ENCODE measurements around the gene VGLL4.

The VGLL4 gene

GRCh38 chr3:11668243-11669235 lies 24.8 kb upstream of the VGLL4 start:
- H3K9me3 ChIP-seq (ENCODE audit: control insufficient read depth, insufficient read depth, low read depth, low read length), result no peaks in the 10 kb centered on the region
- no peak overlapping the region for H3K9ac ChIP-seq (ENCODE audit: low read length)
- no peaks in the 10 kb centered on the region for H3K27me3 ChIP-seq (ENCODE audit: control insufficient read depth, insufficient read depth, low read length)
- H3K36me3 ChIP-seq (ENCODE audit: control insufficient read depth, insufficient read depth, low read length), result no peaks in the 10 kb centered on the region
- no peak overlapping the region for H3K4me3 ChIP-seq (ENCODE audit: low read depth, low read length)
- peaks cover 11% of the 10 kb centered on the region for H3K4me1 ChIP-seq (ENCODE audit: control insufficient read depth, insufficient read depth, low read length)
- no peak overlapping the region for H3K27ac ChIP-seq (ENCODE audit: low read depth, low read length)

GRCh38 chr3:11665331-11665730 lies 21.6 kb upstream of the VGLL4 start:
- H3K36me3 ChIP-seq (ENCODE audit: control insufficient read depth, insufficient read depth, low read length), result no peaks in the 10 kb centered on the region

GRCh38 chr3:11662392-11662990 lies 18.8 kb upstream of the VGLL4 start:
- Histone ChIP-seq H3K36me3 (ENCODE audit: control insufficient read depth, insufficient read depth, low read length) (no peaks in the 10 kb centered on the region), H3K9me3 (ENCODE audit: control insufficient read depth, insufficient read depth, low read depth, low read length) (no peaks in the 10 kb centered on the region), H3K4me3 (ENCODE audit: low read depth, low read length) (no peak overlapping the region), H3K27ac (ENCODE audit: low read depth, low read length) (no peak overlapping the region), H3K4me1 (ENCODE audit: control insufficient read depth, insufficient read depth, low read length) (peaks cover 6% of the 10 kb centered on the region; the same call in 1 of the 2 replicates), H3K27me3 (ENCODE audit: control insufficient read depth, insufficient read depth, low read length) (no peaks in the 10 kb centered on the region), H3K9ac (ENCODE audit: low read length) (no peak overlapping the region)

More at GRCh38 chr3:11665331-11665730, 21.6 kb upstream of the VGLL4 start:
- H3K27ac ChIP-seq (ENCODE audit: low read depth, low read length), result no peak overlapping the region
- no peaks in the 10 kb centered on the region for H3K27me3 ChIP-seq (ENCODE audit: control insufficient read depth, insufficient read depth, low read length)
- no peak overlapping the region for H3K4me3 ChIP-seq (ENCODE audit: low read depth, low read length)
- H3K4me1 ChIP-seq (ENCODE audit: control insufficient read depth, insufficient read depth, low read length), result peaks cover 17% of the 10 kb centered on the region
- no peaks in the 10 kb centered on the region for H3K9me3 ChIP-seq (ENCODE audit: control insufficient read depth, insufficient read depth, low read depth, low read length)
- no peak overlapping the region for H3K9ac ChIP-seq (ENCODE audit: low read length)

DNA sequence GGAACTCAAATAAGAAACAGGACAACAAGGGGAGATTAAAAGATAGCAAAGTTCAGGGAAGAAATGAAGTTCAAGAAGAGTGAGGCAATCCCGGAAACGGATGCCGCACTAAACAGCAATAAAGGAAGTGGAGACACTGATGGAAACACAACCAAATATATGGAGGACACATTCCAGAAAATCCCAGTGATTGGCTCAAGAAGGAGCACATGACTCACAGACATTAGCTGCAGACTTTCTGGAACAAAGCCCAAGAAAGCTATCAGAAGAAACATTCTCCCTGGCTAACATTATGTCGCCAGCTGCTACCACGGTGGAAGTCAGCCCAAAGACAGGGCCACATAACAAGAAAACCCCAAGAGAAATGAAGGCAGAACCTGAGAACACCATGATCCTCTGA lies 18.1 kb upstream of the VGLL4 start:
- no peaks in the 10 kb centered on the region for H3K27me3 ChIP-seq (ENCODE audit: control insufficient read depth, insufficient read depth, low read length)
- no peak overlapping the region for H3K27ac ChIP-seq (ENCODE audit: low read depth, low read length)
- no peaks in the 10 kb centered on the region for H3K9me3 ChIP-seq (ENCODE audit: control insufficient read depth, insufficient read depth, low read depth, low read length)

GRCh38 chr3:11661052-11661656 lies 17.4 kb upstream of the VGLL4 start:
- no peaks in the 10 kb centered on the region for H3K36me3 ChIP-seq (ENCODE audit: control insufficient read depth, insufficient read depth, low read length)
- no peaks in the 10 kb centered on the region for H3K9me3 ChIP-seq (ENCODE audit: control insufficient read depth, insufficient read depth, low read depth, low read length)
- H3K9ac ChIP-seq (ENCODE audit: low read length), result no peak overlapping the region
- H3K27me3 ChIP-seq (ENCODE audit: control insufficient read depth, insufficient read depth, low read length), result no peaks in the 10 kb centered on the region
- H3K27ac ChIP-seq (ENCODE audit: low read depth, low read length), result no peak overlapping the region
- H3K4me3 ChIP-seq (ENCODE audit: low read depth, low read length), result no peak overlapping the region
- H3K4me1 ChIP-seq (ENCODE audit: control insufficient read depth, insufficient read depth, low read length), result peaks cover 6% of the 10 kb centered on the region; the same call in 1 of the 2 replicates

More for the DNA sequence above, 18.1 kb upstream of the VGLL4 start:
- Histone ChIP-seq H3K4me1 (ENCODE audit: control insufficient read depth, insufficient read depth, low read length) (peaks cover 6% of the 10 kb centered on the region; the same call in 1 of the 2 replicates), H3K4me3 (ENCODE audit: low read depth, low read length) (no peak overlapping the region), H3K36me3 (ENCODE audit: control insufficient read depth, insufficient read depth, low read length) (no peaks in the 10 kb centered on the region), H3K9ac (ENCODE audit: low read length) (no peak overlapping the region)

GRCh38 chr3:11660242-11660641 lies 16.5 kb upstream of the VGLL4 start:
- Histone ChIP-seq H3K9me3 (ENCODE audit: control insufficient read depth, insufficient read depth, low read depth, low read length) (no peaks in the 10 kb centered on the region), H3K27ac (ENCODE audit: low read depth, low read length) (no peak overlapping the region), H3K27me3 (ENCODE audit: control insufficient read depth, insufficient read depth, low read length) (no peaks in the 10 kb centered on the region), H3K4me1 (ENCODE audit: control insufficient read depth, insufficient read depth, low read length) (peaks cover 12% of the 10 kb centered on the region), H3K4me3 (ENCODE audit: low read depth, low read length) (no peak overlapping the region), H3K36me3 (ENCODE audit: control insufficient read depth, insufficient read depth, low read length) (no peaks in the 10 kb centered on the region), H3K9ac (ENCODE audit: low read length) (no peak overlapping the region)

DNA sequence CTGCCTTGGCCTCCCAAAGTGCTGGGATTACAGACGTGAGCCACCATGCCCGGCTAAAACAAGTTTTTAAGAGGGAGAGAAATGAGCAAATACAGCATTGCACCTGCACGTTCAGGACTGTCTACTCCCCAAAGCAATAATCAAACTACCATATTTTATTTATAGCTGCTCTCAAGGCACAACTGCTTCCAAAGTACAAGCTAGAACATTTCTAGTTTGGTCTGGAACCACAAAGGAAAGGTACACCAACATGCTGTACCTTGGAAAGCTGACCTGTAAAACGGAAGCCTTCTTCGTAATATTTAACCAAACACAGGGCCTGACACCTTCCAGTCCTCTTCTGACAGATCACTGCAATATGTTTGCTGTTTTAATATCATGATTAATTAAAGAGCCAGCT lies 14.5 kb upstream of the VGLL4 start:
- no peaks in the 10 kb centered on the region for H3K27me3 ChIP-seq (ENCODE audit: control insufficient read depth, insufficient read depth, low read length)
- H3K4me1 ChIP-seq (ENCODE audit: control insufficient read depth, insufficient read depth, low read length), result peaks cover 25% of the 10 kb centered on the region
- H3K9ac ChIP-seq (ENCODE audit: low read length), result no peak overlapping the region
- no peaks in the 10 kb centered on the region for H3K36me3 ChIP-seq (ENCODE audit: control insufficient read depth, insufficient read depth, low read length)
- H3K9me3 ChIP-seq (ENCODE audit: control insufficient read depth, insufficient read depth, low read depth, low read length), result no peaks in the 10 kb centered on the region
- no peak overlapping the region for H3K27ac ChIP-seq (ENCODE audit: low read depth, low read length)
- H3K4me3 ChIP-seq (ENCODE audit: low read depth, low read length), result no peak overlapping the region

- Histone ChIP-seq H3K9me3 (ENCODE audit: control insufficient read depth, insufficient read depth, low read depth, low read length) (no peaks in the 10 kb centered on the region), H3K36me3 (ENCODE audit: control insufficient read depth, insufficient read depth, low read length) (no peaks in the 10 kb centered on the region), H3K4me1 (ENCODE audit: control insufficient read depth, insufficient read depth, low read length) (peaks cover 31% of the 10 kb centered on the region), H3K9ac (ENCODE audit: low read length) (peak overlapping the region; percentile 0), H3K27ac (ENCODE audit: low read depth, low read length) (no peak overlapping the region), H3K27me3 (ENCODE audit: control insufficient read depth, insufficient read depth, low read length) (no peaks in the 10 kb centered on the region), H3K4me3 (ENCODE audit: low read depth, low read length) (no peak overlapping the region)
Measured at GRCh38 chr3:11655196-11655928, 11.6 kb upstream of the VGLL4 start.

DNA sequence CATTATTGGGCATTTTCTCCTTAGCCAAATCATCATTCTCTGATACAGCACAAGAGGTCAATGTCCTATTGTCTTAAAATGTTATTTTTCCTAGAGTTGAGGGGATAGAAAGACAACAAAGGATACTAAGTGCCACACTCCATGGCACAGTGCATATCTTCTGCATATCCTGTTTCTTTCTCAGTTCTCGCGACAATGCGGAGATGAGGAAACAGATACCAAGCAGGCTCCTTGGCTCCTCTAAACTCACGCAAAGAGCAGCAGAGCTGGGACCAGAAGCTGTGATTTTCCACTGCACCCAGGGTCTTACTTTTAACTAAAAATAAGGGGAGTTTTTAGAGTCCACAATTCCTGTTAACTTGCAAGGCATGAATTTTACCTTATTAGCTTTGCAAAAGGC lies 10.5 kb upstream of the VGLL4 start:
- no peaks in the 10 kb centered on the region for H3K27me3 ChIP-seq (ENCODE audit: control insufficient read depth, insufficient read depth, low read length)
- H3K9me3 ChIP-seq (ENCODE audit: control insufficient read depth, insufficient read depth, low read depth, low read length), result no peaks in the 10 kb centered on the region
- H3K36me3 ChIP-seq (ENCODE audit: control insufficient read depth, insufficient read depth, low read length), result no peaks in the 10 kb centered on the region
- H3K9ac ChIP-seq (ENCODE audit: low read length), result no peak overlapping the region
- H3K27ac ChIP-seq (ENCODE audit: low read depth, low read length), result no peak overlapping the region
- no peak overlapping the region for H3K4me3 ChIP-seq (ENCODE audit: low read depth, low read length)
- peaks cover 31% of the 10 kb centered on the region for H3K4me1 ChIP-seq (ENCODE audit: control insufficient read depth, insufficient read depth, low read length)

- Histone ChIP-seq H3K27ac (ENCODE audit: low read depth, low read length) (no peak overlapping the region), H3K9me3 (ENCODE audit: control insufficient read depth, insufficient read depth, low read depth, low read length) (no peaks in the 10 kb centered on the region)
Measured at GRCh38 chr3:11653298-11654055, 9.8 kb upstream of the VGLL4 start.

More at GRCh38 chr3:11653298-11654055, 9.8 kb upstream of the VGLL4 start:
- no peak overlapping the region for H3K9ac ChIP-seq (ENCODE audit: low read length)
- peaks cover 31% of the 10 kb centered on the region for H3K4me1 ChIP-seq (ENCODE audit: control insufficient read depth, insufficient read depth, low read length)
- H3K36me3 ChIP-seq (ENCODE audit: control insufficient read depth, insufficient read depth, low read length), result no peaks in the 10 kb centered on the region
- H3K4me3 ChIP-seq (ENCODE audit: low read depth, low read length), result no peak overlapping the region
- no peaks in the 10 kb centered on the region for H3K27me3 ChIP-seq (ENCODE audit: control insufficient read depth, insufficient read depth, low read length)

Data from HUES6 (cell line).